Skeletal muscle tissue (tissue), 4 donors: Measurements from ENCODE around the gene PPIL6. TPM values are rescaled to one million over a fixed set of nuclear protein-coding genes. Genes with fewer than 3 reads are reported as not detected.

ENCODE experiments used
- H3K27ac ChIP-seq: one replicate; pipeline ENCODE4 v1.7.0; 2013; ENCODE audit warnings: mild to moderate bottlenecking, low read depth, low read length, inconsistent platforms
- H3K27me3 ChIP-seq, 3 donors: one replicate each; pipeline ENCODE4 v1.7.0; 2013; ENCODE audit warnings: low read length in 3 of 3; ENCODE audit not compliant: control insufficient read depth in 3 of 3, insufficient read depth in 3 of 3
- H3K36me3 ChIP-seq, 3 donors: one replicate each; pipeline ENCODE4 v1.7.0; 2013; ENCODE audit warnings: low read length in 3 of 3; ENCODE audit not compliant: control insufficient read depth in 3 of 3, insufficient read depth in 3 of 3
- H3K4me1 ChIP-seq, 3 donors: one replicate each; pipeline ENCODE4 v1.7.0; 2013; ENCODE audit warnings: low read length in 3 of 3, mild to moderate bottlenecking in 3 of 3; ENCODE audit not compliant: control insufficient read depth in 3 of 3, insufficient read depth in 3 of 3
- H3K4me3 ChIP-seq, 3 donors: one replicate each; pipeline ENCODE4 v1.7.0; 2013; ENCODE audit warnings: low read length in 3 of 3
- H3K9ac ChIP-seq, 3 donors: one replicate each; pipeline ENCODE4 v1.7.0; 2013; ENCODE audit warnings: low read length in 3 of 3, mild to moderate bottlenecking in 3 of 3, moderate library complexity in 2 of 3, low read depth in 1 of 3
- H3K9me3 ChIP-seq, 3 donors: one replicate each; pipeline ENCODE4 v1.7.0; 2013; ENCODE audit warnings: low read length in 3 of 3; ENCODE audit not compliant: control insufficient read depth in 3 of 3
- total RNA-seq: library from RNA; depleted of rRNA; stranded (reverse); fragments of >200 nt; gene quantifications from one replicate; pipeline ENCODE4 v1.2.3, GENCODE V29; 2014
- donor health status: Osteomylitis.

Gene PPIL6
- total RNA-seq, 1 donor from 2014 or later: 15.7 TPM

DNA sequence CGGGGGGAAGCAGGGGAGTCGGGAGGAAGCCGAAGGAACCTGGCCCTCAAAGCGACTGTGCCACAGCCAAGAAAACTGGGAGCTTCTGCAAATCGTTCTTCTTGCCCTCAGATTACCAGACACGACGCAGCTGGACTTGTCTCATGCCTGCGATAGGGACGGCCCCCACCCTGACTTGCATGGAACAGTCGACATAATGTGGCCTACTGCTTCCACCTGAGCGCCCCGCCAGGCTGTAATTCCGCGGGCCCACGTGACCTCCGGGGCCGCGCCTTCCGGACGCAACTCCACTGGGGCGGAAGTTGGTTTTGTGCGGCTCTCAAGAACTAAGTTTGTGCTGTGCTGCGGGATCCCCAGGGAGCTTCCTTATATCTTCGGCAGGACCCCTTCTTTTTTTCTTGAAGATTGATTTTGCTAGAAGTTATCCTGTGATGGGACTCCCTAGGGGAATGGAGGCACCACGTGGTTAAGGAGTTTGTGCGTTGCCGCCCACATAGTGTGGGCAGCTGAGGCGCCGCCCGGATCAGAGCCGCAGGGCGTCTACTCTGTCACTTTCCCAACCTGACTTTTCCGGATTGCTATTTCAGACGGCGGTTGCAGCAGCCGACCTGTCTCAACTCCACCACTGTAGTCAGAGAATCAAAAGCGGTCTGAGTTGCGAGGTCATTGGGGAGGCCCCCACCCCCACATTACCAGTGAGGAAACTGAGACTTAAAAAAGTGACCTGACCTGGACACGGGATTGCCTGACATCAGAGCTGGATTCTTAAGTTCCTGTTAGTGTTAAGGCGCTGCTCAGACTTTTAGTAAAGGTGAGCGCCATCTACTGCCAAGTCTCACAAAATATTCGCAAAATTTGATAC is 57.6 kb downstream of the PPIL6 start:
- H3K9ac ChIP-seq: peak overlapping the region; percentile 93 to 100 (median 98)
- peak overlapping the region; percentile 93 to 99 (median 98) for H3K4me3 ChIP-seq
- H3K27ac ChIP-seq: peak overlapping the region; percentile 98
- peaks cover 13 to 26% (median 22%) of the 10 kb centered on the region in 3 donors for H3K4me1 ChIP-seq
- no peaks in the 10 kb centered on the region for H3K9me3 ChIP-seq
- H3K36me3 ChIP-seq: peaks cover 0 to 5% (median under 1%) of the 10 kb centered on the region in 3 donors
- no peaks in the 10 kb centered on the region for H3K27me3 ChIP-seq

DNA sequence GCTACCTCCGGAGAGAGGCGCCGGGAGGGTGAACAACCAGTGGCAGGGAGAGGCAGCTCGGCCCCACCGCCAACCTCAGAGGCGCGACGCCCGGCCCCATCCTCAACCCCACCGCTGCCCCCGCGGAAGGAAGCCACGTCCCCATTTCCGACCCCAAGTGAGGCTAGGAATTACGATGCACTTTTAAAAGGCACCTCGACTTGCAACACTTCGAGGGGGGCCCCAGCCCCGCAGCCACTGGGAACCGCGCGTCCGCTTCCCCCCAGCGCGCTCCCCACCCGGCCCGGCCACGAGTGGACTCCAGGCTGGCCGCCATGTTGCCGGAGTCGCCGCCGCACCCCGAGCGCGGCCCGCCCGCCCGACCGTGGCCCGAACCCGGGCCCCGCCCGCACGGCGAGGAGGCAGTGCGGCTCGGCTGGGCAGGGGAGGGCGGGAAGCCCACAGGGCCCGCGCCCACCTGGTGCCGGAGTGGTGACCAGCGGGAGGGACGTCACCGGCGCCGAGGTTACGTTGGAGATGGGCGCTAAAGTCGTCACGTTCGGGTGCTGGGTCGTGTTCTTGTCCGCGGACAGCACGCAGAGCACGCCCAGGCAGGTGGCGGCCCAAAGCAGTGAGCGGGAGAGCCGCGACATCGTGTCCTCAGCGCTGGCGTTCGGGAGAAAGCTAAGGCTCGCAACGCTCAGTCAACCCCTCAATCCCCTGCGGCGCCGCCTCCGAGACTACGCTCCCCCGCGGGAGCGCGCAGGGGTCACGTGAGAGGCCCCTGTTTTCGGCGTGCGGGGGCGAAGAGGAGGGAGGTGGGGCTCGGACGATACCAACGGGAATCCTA is 58.5 kb downstream of the PPIL6 start, which contains the start of gene CD164:
TSS of gene CD164 (minus strand) at position 721 of the 829 bp plus-strand sequence. CDS start at position 632, 89 bp downstream.
- peaks cover 3 to 9% (median 5%) of the 10 kb centered on the region in 3 donors for H3K36me3 ChIP-seq
- peaks cover 13 to 26% (median 25%) of the 10 kb centered on the region in 3 donors for H3K4me1 ChIP-seq

DNA sequence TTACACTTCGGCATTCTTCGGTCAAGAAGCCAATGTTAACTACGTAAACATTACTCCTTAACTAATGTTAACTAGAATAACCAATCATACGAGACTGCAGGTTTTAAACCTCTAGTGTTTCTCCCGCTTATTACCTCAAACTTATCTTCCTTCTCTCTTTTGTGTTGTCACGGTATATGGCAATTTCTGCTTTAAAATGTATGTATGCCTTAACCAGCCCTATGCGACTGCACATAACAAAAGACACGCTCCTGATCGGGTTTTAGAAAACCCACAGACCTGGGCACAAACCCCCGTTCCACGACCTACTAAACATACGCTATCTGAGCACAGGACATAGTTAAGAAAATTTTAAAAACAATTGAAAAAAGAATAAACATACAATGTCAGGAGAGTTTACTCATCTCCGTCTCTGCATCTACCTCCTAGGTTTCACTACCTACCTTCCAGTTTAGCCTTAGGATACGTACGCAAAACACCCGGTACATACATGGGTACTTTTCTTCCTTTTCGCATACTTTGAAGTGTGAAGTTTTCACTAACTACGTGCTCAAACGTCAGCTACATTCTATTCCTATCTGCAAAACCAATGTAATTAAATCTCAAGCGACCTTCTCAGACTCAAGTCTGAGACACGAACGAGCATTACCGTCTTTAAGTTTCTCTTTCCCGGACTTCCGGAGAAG is 59.2 kb downstream of the PPIL6 start:
- H3K4me3 ChIP-seq: peak overlapping the region; percentile 93 to 99 (median 98)
- peaks cover 9 to 13% (median 11%) of the 10 kb centered on the region in 3 donors for H3K36me3 ChIP-seq
- H3K4me1 ChIP-seq: peaks cover 13 to 26% (median 25%) of the 10 kb centered on the region in 3 donors
- H3K27ac ChIP-seq: peak overlapping the region; percentile 98
- H3K27me3 ChIP-seq: no peaks in the 10 kb centered on the region
- peak overlapping the region; percentile 93 to 100 (median 98) for H3K9ac ChIP-seq
- H3K9me3 ChIP-seq: no peaks in the 10 kb centered on the region

More for the DNA sequence above, 58.5 kb downstream of the PPIL6 start, which contains the start of gene CD164:
- H3K27me3 ChIP-seq: no peaks in the 10 kb centered on the region
- H3K9me3 ChIP-seq: no peaks in the 10 kb centered on the region
- H3K4me3 ChIP-seq: peak within 1 kb of the TSS; percentile 93 to 99 (median 98)
- peak within 1 kb of the TSS; percentile 98 for H3K27ac ChIP-seq
- H3K9ac ChIP-seq: peak within 1 kb of the TSS; percentile 93 to 100 (median 98)

DNA sequence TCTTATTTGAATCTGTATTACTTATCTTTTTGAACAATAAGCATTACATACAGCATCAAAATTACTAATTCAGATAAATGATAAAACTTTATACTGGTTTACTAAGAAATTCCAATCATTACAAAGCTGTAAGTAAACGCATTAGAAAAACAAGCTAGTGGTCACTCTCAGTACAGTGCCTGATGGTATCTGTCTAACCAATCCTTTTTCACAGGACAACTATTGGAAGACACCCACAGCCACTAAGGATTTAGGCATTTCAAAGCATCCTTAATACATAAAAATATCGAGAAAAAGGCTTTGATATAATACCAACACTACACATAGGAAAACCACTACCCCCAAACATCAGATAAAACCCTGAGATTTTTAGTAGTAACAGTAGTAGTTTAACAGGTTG is 60.7 kb downstream of the PPIL6 start:
- Histone ChIP-seq H3K4me1 (peaks cover 13 to 25% (median 22%) of the 10 kb centered on the region in 3 donors), H3K36me3 (peaks cover 11 to 22% (median 21%) of the 10 kb centered on the region in 3 donors), H3K4me3 (peak overlapping the region; percentile 93 to 99 (median 98)), H3K27me3 (no peaks in the 10 kb centered on the region), H3K9ac (peak overlapping the region in 2 of 3 donors; percentile 51 to 100), H3K27ac (no peak overlapping the region), H3K9me3 (no peaks in the 10 kb centered on the region)

DNA sequence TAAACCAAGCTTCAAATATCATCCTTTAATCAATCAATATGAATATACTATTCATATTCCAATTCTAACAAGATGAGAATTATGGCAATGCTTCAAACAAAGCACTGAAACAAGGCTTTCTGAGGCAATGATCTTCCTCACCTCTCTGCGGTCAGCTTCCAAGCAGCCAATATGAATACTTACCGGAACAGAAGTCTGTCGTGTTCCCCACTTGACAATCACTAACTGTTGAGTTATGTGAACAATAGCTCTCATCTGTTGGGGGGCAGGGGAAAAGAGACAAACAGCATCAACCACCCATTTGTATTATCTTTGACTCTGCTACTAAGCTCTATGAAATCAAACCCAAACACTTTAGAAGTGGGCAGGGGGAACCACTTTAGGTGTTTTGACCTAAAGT is 62.7 kb downstream of the PPIL6 start:
- Histone ChIP-seq H3K27me3 (no peaks in the 10 kb centered on the region), H3K4me1 (peaks cover 26 to 33% (median 32%) of the 10 kb centered on the region in 3 donors), H3K9me3 (no peaks in the 10 kb centered on the region), H3K36me3 (peaks cover 14 to 32% (median 29%) of the 10 kb centered on the region in 3 donors), H3K4me3 (no peak overlapping the region), H3K9ac (no peak overlapping the region), H3K27ac (no peak overlapping the region)

DNA sequence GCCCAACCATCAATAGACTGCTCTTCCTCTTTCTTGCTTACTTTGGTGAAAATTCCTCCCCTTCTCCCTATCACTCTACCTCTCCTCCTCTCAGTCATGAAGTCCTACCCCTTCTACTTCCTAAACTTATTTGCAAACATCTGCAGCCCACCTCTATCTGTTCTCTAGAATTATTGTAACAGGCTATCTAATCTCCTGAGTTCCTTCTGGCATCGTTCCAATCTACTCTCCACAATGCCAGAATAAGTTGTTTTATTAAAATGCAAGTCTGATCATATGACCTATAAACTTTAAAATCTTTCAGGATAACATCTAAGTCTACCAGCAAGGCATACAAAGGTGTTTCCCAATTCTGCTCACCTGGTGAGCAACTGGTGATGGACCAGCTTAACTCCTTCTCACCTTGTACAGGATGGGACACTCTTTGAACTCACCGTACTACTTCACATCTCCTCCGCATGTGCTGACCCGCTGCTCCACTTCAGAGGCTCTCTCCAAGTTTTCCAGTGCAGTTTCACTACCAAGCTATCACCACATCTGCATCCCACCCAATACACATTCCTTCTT is 66.0 kb downstream of the PPIL6 start:
- Histone ChIP-seq H3K9me3 (no peaks in the 10 kb centered on the region), H3K27ac (peak overlapping the region; percentile 16), H3K27me3 (no peaks in the 10 kb centered on the region), H3K4me1 (peaks cover 24 to 28% (median 26%) of the 10 kb centered on the region in 3 donors), H3K36me3 (peaks cover 11 to 42% (median 39%) of the 10 kb centered on the region in 3 donors), H3K9ac (no peak overlapping the region), H3K4me3 (no peak overlapping the region)

DNA sequence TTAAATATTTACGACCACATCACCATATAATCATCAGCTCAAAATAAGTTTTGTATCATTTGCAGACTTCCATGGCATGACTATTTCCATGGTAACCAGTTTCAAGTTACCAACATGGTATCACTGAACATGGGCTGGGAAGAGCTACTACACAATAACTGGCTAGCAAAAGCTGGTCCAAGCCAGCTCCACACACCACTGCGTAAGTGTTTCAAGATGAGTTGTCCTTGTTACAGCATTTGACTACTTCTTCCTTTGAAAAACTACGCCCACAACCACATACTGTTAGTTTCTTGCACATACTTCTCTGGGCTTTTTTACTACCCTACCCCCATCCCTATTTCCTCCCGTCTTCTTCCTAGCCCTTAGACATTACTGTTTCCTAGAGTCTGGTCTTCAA is 66.7 kb downstream of the PPIL6 start:
- Histone ChIP-seq H3K9me3 (no peaks in the 10 kb centered on the region), H3K4me1 (peaks cover 19 to 22% (median 21%) of the 10 kb centered on the region in 3 donors), H3K36me3 (peaks cover 9 to 46% (median 41%) of the 10 kb centered on the region in 3 donors), H3K27ac (peak overlapping the region; percentile 16), H3K27me3 (no peaks in the 10 kb centered on the region), H3K9ac (no peak overlapping the region), H3K4me3 (no peak overlapping the region)

DNA sequence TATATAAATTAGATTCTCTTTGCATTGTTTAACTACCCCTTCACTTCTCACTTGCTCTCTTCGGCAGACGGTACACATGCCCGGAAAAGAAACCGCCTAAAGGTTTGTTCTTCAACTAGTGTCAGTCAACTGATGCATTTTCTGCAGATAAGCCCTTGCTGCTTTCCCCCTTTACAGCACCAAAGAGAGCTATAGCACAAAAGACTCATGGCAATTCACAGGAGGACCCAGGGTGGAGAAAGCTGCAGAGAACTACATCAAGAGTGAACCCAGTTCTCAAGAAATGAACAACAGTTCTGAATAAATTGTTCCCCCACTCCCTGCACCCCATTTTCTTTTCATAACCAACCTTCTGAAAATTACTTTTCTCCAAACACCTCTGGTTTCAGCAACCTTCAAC is 67.1 kb downstream of the PPIL6 start:
- H3K9ac ChIP-seq: no peak overlapping the region
- peaks cover 19 to 22% (median 21%) of the 10 kb centered on the region in 3 donors for H3K4me1 ChIP-seq
- H3K27ac ChIP-seq: peak overlapping the region; percentile 16
- no peaks in the 10 kb centered on the region for H3K9me3 ChIP-seq
- H3K36me3 ChIP-seq: peaks cover 9 to 50% (median 45%) of the 10 kb centered on the region in 3 donors
- no peaks in the 10 kb centered on the region for H3K27me3 ChIP-seq
- no peak overlapping the region for H3K4me3 ChIP-seq

DNA sequence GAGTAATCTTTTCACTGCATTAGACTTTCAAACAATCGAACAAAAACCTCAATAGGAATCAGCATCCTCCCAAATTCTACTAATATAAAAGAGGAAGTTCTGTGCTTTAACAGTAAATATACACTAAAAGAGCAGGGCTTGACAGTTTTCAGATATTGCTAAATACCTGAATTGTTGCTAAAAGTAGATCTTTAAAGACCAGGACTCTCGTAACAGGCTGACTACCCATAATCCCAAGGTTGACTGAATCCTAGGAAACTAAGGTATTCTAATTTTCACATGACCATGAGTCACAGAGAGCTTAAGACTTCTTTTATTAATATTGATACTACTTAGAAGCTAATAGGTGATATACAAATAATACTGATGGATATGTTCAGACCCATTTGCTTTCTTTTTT is 68.3 kb downstream of the PPIL6 start:
- peaks cover 5 to 58% (median 53%) of the 10 kb centered on the region in 3 donors for H3K36me3 ChIP-seq
- H3K27me3 ChIP-seq: no peaks in the 10 kb centered on the region
- H3K9ac ChIP-seq: no peak overlapping the region
- H3K4me1 ChIP-seq: peaks cover 14 to 22% (median 21%) of the 10 kb centered on the region in 3 donors
- H3K9me3 ChIP-seq: no peaks in the 10 kb centered on the region
- H3K4me3 ChIP-seq: no peak overlapping the region
- no peak overlapping the region for H3K27ac ChIP-seq
